K562 (cell line): ENCODE data around the gene TMEM214. TPM values are rescaled to one million over a fixed set of nuclear protein-coding genes. Genes with fewer than 3 reads are reported as not detected.

ENCODE experiments used
- ATF7 ChIP-seq: fragments of 450-650 bp; IDR thresholded peaks from 2 replicates; pipeline ENCODE4 v1.7.1; 2014; ENCODE audit warnings: mild to moderate bottlenecking, moderate library complexity
- BHLHE40 ChIP-seq: IDR thresholded peaks from 2 replicates; pipeline ENCODE4 v1.6.1; 2011; ENCODE audit warnings: low read length, improper control_type of control experiment
- CTBP1 ChIP-seq: fragments of 450-650 bp; IDR thresholded peaks from 2 replicates; pipeline ENCODE4 v1.6.1; 2016; ENCODE audit warnings: borderline replicate concordance
- ELF2 ChIP-seq: fragments of 250-450 bp; sonication (Bioruptor Pico); IDR thresholded peaks from 2 replicates; pipeline ENCODE4 v1.5.0; 2021; ENCODE audit warnings: mild to moderate bottlenecking
- FOXP1 ChIP-seq: sonication (generic); formaldehyde crosslinking; IDR thresholded peaks from 2 replicates; pipeline ENCODE4 v1.8.0; 2022; ENCODE audit warnings: mild to moderate bottlenecking, missing genetic modification reagents
- GTF3C2 ChIP-seq: IDR thresholded peaks from 3 replicates; pipeline ENCODE4 v1.6.1; 2011; ENCODE audit warnings: borderline replicate concordance, mild to moderate bottlenecking, moderate library complexity; ENCODE audit not compliant: insufficient read length; ENCODE audit errors: extremely low read depth
- MAFG ChIP-seq: fragments of 450-650 bp; conservative IDR thresholded peaks from 2 replicates; pipeline ENCODE4 v1.6.1; 2016; ENCODE audit warnings: missing genetic modification characterization, missing compliant biosample characterization
- MAZ ChIP-seq, 2 experiments: fragments of 450-650 bp in 1 of 2; sonication (generic) in 1 of 2; formaldehyde crosslinking; IDR thresholded peaks in 1 of 2; conservative IDR thresholded peaks in 1 of 2; 2 replicates each; pipeline versions ENCODE4 v1.4.0 to v1.5.0; 2020; ENCODE audit warnings: mild to moderate bottlenecking in 1 of 2, missing genetic modification reagents in 1 of 2
- MTA2 ChIP-seq: fragments of 450-650 bp; IDR thresholded peaks from 2 replicates; pipeline ENCODE4 v1.6.1; 2016; ENCODE audit warnings: low read depth
- MTA3 ChIP-seq: fragments of 450-650 bp; formaldehyde crosslinking; IDR thresholded peaks from 2 replicates; pipeline ENCODE4 v1.6.1; 2017; ENCODE audit warnings: mild to moderate bottlenecking, borderline replicate concordance
- MYNN ChIP-seq, 2 experiments: sonication (generic); formaldehyde crosslinking in 1 of 2; IDR thresholded peaks; 2 replicates each; pipeline versions ENCODE4 v1.5.0 to v1.6.1; 2016 to 2020; ENCODE audit warnings: antibody characterized with exemption in 1 of 2, missing genetic modification reagents in 1 of 2
- PCBP1 ChIP-seq: fragments of 200-400 bp; formaldehyde crosslinking; IDR thresholded peaks from 2 replicates; pipeline ENCODE4 v1.6.1; 2018; ENCODE audit warnings: mild to moderate bottlenecking, low read depth, low read length; ENCODE audit not compliant: poor library complexity, severe bottlenecking
- PRPF4 ChIP-seq: fragments of 200-400 bp; formaldehyde crosslinking; IDR thresholded peaks from one replicate; pipeline ENCODE4 v1.6.1; 2017; ENCODE audit warnings: low read length, low read depth, mild to moderate bottlenecking; ENCODE audit not compliant: insufficient read depth, poor library complexity, severe bottlenecking
- RNF2 ChIP-seq: sonication (generic); IDR thresholded peaks from 2 replicates; pipeline ENCODE4 v1.6.1; 2016
- TRIM24 ChIP-seq, 2 experiments: fragments of 450-650 bp; IDR thresholded peaks; 2 replicates each; pipeline ENCODE4 v1.6.1; 2016
- U2AF1 ChIP-seq: fragments of 200-400 bp; formaldehyde crosslinking; optimal IDR thresholded peaks from 2 replicates; pipeline ENCODE3; 2017; ENCODE audit warnings: mild to moderate bottlenecking, low read depth, low read length, moderate library complexity
- polyA plus RNA-seq, 8 experiments: library from polyadenylated mRNA; depleted of rRNA in 4 of 8; stranded (reverse) in 5 of 8; unstranded in 3 of 8; fragments of >200 nt; fragmentation: Nextera tagmentation in 2 of 8; fragmentation: Illumina TruSeq in 1 of 8; extraction: Ambion mirVana in 2 of 8; extraction: Trizol in 1 of 8; gene quantifications; 2 replicates each; pipeline versions ENCODE4 v1.2.1 to v1.2.3, GENCODE V29; 2011 to 2014; ENCODE audit warnings: inconsistent platforms in 1 of 8, missing spikeins in 1 of 8
- total RNA-seq, 7 experiments: library from RNA; depleted of rRNA in 6 of 7; stranded (reverse); fragments of >200 nt in 6 of 7; fragmentation: Illumina TruSeq in 2 of 7; extraction: Trizol in 2 of 7; gene quantifications; 2 replicates each; pipeline versions ENCODE4 v1.2.1 to v1.2.3, GENCODE V29; 2011 to 2021; ENCODE audit warnings: low replicate concordance in 1 of 7
- TF ChIP-seq, protein P1 (sequence below), 3 experiments: fragments of 200-800 bp in 1 of 3; sonication (Bioruptor generic) in 1 of 3; sonication (generic) in 1 of 3; formaldehyde crosslinking in 1 of 3; IDR thresholded peaks; 2 replicates each; pipeline versions ENCODE4 v1.6.1 to v1.8.0; 2016 to 2022; ENCODE audit warnings: mild to moderate bottlenecking in 2 of 3, missing compliant biosample characterization in 2 of 3, missing genetic modification characterization in 2 of 3, missing genetic modification reagents in 1 of 3
- TF ChIP-seq, protein P2 (sequence below), 3 experiments: IDR thresholded peaks in 2 of 3; conservative IDR thresholded peaks in 1 of 3; 2 replicates each; pipeline ENCODE4 v1.5.1; 2011 to 2012; ENCODE audit warnings: low read length in 3 of 3, mild to moderate bottlenecking in 3 of 3, control low read depth in 2 of 3, improper control_type of control experiment in 1 of 3, inconsistent platforms in 1 of 3, low read depth in 1 of 3, mixed read lengths in 1 of 3, moderate library complexity in 1 of 3; ENCODE audit not compliant: insufficient read depth in 2 of 3
- TF ChIP-seq, protein P3 (sequence below): IDR thresholded peaks from 2 replicates; pipeline ENCODE4 v1.6.1; 2016; ENCODE audit warnings: missing genetic modification characterization, missing compliant biosample characterization

The TMEM214 gene
- total and polyA plus RNA-seq, 9 of the 15 experiments (the other 6 are each of a cell fraction or from before 2014, with no cell fraction given), result 11.4 to 81.4 (median 44.1) TPM

DNA sequence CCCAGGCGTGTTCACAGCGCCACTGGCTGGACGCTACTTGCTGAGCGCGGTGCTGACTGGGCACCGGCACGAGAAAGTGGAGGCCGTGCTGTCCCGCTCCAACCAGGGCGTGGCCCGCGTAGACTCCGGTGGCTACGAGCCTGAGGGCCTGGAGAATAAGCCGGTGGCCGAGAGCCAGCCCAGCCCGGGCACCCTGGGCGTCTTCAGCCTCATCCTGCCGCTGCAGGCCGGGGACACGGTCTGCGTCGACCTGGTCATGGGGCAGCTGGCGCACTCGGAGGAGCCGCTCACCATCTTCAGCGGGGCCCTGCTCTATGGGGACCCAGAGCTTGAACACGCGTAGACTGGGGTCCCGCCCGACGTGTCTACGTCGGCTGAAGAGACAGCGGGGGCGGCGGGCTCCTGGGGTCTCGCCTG, 52.9 kb downstream of the TMEM214 start (continued):
- TF ChIP-seq GTF3C2 (no peak), PCBP1 (peak; percentile 22), RNF2 (peak; percentile 30; the same call in 1 of the 2 replicates), U2AF1 (peak; percentile 9), MTA2 (no peak), PRPF4 (no peak), MTA3 (peak; percentile 20; the same call in 1 of the 2 replicates), MYNN (IDR thresholded peaks at IDR 0.05) (no peak), MYNN (CRISPR knock-in tag; IDR thresholded peaks at IDR 0.05) (no peak), BHLHE40 (peak; percentile 66), FOXP1 (CRISPR knock-in tag) (peak; percentile 8; the same call in 1 of the 2 replicates), ATF7 (no peak), CTBP1 (peak; percentile 59; the same call in 1 of the 2 replicates), MAZ (CRISPR knock-in tag; conservative IDR thresholded peaks at IDR 0.05 in 1 of 2, IDR thresholded peaks at IDR 0.05 in 1 of 2) (peak in 1 of 2 experiments; percentile 31; a peak in 1 of 4 replicates), TRIM24 (IDR thresholded peaks at IDR 0.05) (no peak), MAFG (peak; percentile 18; the same call in 1 of the 2 replicates), ELF2 (CRISPR knock-in tag) (no peak)
- TF ChIP-seq, protein P1, sequence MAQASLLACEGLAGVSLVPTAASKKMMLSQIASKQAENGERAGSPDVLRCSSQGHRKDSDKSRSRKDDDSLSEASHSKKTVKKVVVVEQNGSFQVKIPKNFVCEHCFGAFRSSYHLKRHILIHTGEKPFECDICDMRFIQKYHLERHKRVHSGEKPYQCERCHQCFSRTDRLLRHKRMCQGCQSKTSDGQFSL (CRISPR knock-in tag; IDR thresholded peaks at IDR 0.05), result no peak
- TF ChIP-seq, protein P1 (tag; IDR thresholded peaks at IDR 0.05), result 0 out of 4 replicates have a peak, but pooled peaks of 1 of the 2 experiments have one; percentile 32
- TF ChIP-seq, protein P2, sequence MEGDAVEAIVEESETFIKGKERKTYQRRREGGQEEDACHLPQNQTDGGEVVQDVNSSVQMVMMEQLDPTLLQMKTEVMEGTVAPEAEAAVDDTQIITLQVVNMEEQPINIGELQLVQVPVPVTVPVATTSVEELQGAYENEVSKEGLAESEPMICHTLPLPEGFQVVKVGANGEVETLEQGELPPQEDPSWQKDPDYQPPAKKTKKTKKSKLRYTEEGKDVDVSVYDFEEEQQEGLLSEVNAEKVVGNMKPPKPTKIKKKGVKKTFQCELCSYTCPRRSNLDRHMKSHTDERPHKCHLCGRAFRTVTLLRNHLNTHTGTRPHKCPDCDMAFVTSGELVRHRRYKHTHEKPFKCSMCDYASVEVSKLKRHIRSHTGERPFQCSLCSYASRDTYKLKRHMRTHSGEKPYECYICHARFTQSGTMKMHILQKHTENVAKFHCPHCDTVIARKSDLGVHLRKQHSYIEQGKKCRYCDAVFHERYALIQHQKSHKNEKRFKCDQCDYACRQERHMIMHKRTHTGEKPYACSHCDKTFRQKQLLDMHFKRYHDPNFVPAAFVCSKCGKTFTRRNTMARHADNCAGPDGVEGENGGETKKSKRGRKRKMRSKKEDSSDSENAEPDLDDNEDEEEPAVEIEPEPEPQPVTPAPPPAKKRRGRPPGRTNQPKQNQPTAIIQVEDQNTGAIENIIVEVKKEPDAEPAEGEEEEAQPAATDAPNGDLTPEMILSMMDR (IDR thresholded peaks at IDR 0.05 in 2 of 3, conservative IDR thresholded peaks at IDR 0.05 in 1 of 3; ENCODE audit: insufficient read depth in 2 of 3, low read depth in 1 of 3, low read length in 3 of 3), result peak; percentile 57 to 65 (median 63)
- TF ChIP-seq, protein P3, sequence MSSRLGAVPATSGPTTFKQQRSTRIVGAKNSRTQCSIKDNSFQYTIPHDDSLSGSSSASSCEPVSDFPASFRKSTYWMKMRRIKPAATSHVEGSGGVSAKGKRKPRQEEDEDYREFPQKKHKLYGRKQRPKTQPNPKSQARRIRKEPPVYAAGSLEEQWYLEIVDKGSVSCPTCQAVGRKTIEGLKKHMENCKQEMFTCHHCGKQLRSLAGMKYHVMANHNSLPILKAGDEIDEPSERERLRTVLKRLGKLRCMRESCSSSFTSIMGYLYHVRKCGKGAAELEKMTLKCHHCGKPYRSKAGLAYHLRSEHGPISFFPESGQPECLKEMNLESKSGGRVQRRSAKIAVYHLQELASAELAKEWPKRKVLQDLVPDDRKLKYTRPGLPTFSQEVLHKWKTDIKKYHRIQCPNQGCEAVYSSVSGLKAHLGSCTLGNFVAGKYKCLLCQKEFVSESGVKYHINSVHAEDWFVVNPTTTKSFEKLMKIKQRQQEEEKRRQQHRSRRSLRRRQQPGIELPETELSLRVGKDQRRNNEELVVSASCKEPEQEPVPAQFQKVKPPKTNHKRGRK (tag), result no peak
